Measurements from ENCODE around the gene SMC3.

Gene SMC3

GRCh38 chr10:110591760-110592159 lies 24.3 kb downstream of the SMC3 start:
- Histone ChIP-seq H3K4me1 (ENCODE audit: low read depth, poor library complexity, severe bottlenecking) (no peaks in the 10 kb centered on the region), H3K36me3 (ENCODE audit: insufficient read depth) (peaks cover 11% of the 10 kb centered on the region), H3K4me2 (no peak overlapping the region), H3K27ac (no peak overlapping the region), H3K79me2 (ENCODE audit: insufficient read depth, low read depth) (no peaks in the 10 kb centered on the region), H3K4me3 (IDR thresholded peaks at IDR 0.05; ENCODE audit: insufficient read depth, low read depth, low read length) (no peak overlapping the region), H4K20me1 (ENCODE audit: insufficient read depth) (no peaks in the 10 kb centered on the region), H3K27me3 (ENCODE audit: insufficient read depth, low read depth) (no peaks in the 10 kb centered on the region), H3K9ac (no peak overlapping the region), H2AFZ (ENCODE audit: low read depth) (no peak overlapping the region)
- TF ChIP-seq, protein P1, sequence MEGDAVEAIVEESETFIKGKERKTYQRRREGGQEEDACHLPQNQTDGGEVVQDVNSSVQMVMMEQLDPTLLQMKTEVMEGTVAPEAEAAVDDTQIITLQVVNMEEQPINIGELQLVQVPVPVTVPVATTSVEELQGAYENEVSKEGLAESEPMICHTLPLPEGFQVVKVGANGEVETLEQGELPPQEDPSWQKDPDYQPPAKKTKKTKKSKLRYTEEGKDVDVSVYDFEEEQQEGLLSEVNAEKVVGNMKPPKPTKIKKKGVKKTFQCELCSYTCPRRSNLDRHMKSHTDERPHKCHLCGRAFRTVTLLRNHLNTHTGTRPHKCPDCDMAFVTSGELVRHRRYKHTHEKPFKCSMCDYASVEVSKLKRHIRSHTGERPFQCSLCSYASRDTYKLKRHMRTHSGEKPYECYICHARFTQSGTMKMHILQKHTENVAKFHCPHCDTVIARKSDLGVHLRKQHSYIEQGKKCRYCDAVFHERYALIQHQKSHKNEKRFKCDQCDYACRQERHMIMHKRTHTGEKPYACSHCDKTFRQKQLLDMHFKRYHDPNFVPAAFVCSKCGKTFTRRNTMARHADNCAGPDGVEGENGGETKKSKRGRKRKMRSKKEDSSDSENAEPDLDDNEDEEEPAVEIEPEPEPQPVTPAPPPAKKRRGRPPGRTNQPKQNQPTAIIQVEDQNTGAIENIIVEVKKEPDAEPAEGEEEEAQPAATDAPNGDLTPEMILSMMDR (conservative IDR thresholded peaks at IDR 0.05; ENCODE audit: low read depth, low read length): no peak

DNA sequence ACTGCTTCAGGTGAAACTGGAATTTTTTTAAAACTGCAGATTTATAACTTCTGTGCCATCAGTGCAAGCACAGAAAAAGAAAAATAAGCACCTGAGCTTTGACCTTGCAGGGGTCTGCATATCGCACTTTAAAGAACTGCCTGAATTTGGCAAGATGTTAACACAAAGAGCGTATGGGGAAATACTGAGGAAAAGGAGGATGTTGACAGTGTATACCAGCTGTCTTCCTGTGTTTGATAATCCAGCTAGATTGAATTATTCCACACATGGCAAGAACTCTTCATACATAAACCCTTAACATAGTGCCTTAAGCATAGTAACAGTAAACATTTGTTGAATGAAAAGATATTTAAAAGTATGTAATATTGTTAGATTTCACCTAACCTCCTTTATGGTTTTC lies 30.0 kb downstream of the SMC3 start:
- Histone ChIP-seq H4K20me1 (ENCODE audit: insufficient read depth) (no peaks in the 10 kb centered on the region), H3K79me2 (ENCODE audit: insufficient read depth, low read depth) (no peaks in the 10 kb centered on the region), H3K27me3 (ENCODE audit: insufficient read depth, low read depth) (no peaks in the 10 kb centered on the region), H3K4me1 (ENCODE audit: low read depth, poor library complexity, severe bottlenecking) (peaks cover 32% of the 10 kb centered on the region), H3K9ac (no peak overlapping the region), H2AFZ (ENCODE audit: low read depth) (no peak overlapping the region), H3K4me2 (no peak overlapping the region), H3K4me3 (IDR thresholded peaks at IDR 0.05; ENCODE audit: insufficient read depth, low read depth, low read length) (no peak overlapping the region), H3K27ac (no peak overlapping the region), H3K36me3 (ENCODE audit: insufficient read depth) (peaks cover 6% of the 10 kb centered on the region)
- TF ChIP-seq, protein P1 (conservative IDR thresholded peaks at IDR 0.05; ENCODE audit: low read depth, low read length): no peak

DNA sequence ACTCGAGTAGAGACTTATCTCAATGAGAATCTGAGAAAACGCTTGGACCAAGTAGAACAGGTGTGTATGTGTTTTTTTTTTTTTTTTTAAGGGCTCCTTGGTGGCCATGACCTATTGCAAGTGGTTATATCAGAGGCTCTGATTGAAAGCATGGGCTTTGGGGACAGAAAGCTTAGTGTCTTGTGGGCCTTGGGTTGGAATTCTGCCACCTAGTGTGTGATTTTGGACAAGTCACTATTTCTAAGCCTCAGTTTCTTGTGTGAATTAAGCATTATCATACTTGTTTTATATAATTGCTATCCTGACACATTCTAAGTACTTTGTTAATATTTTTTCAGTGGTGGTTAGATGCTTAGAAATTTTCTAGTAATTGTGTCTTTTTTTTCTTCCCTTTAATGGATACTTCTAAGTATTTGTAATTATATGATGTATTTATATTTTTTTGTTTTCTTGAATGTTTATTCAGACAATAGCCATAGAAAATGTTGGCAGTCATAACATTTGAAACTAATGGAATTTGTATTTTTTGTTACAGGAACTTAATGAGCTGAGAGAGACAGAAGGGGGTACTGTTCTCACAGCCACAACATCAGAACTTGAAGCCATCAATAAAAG lies 33.1 kb downstream of the SMC3 start:
- Histone ChIP-seq H3K27me3 (ENCODE audit: insufficient read depth, low read depth) (no peaks in the 10 kb centered on the region), H3K4me3 (IDR thresholded peaks at IDR 0.05; ENCODE audit: insufficient read depth, low read depth, low read length) (no peak overlapping the region), H2AFZ (ENCODE audit: low read depth) (no peak overlapping the region), H3K36me3 (ENCODE audit: insufficient read depth) (peaks cover 6% of the 10 kb centered on the region), H3K27ac (no peak overlapping the region), H3K4me1 (ENCODE audit: low read depth, poor library complexity, severe bottlenecking) (peaks cover 41% of the 10 kb centered on the region), H3K9ac (no peak overlapping the region), H4K20me1 (ENCODE audit: insufficient read depth) (no peaks in the 10 kb centered on the region), H3K4me2 (no peak overlapping the region; the same call in 1 of the 2 replicates), H3K79me2 (ENCODE audit: insufficient read depth, low read depth) (no peaks in the 10 kb centered on the region)
- TF ChIP-seq, protein P1 (conservative IDR thresholded peaks at IDR 0.05; ENCODE audit: low read depth, low read length): peak; percentile 80

GRCh38 chr10:110601581-110601980 lies 34.1 kb downstream of the SMC3 start:
- Histone ChIP-seq H3K36me3 (ENCODE audit: insufficient read depth) (peaks cover 6% of the 10 kb centered on the region), H4K20me1 (ENCODE audit: insufficient read depth) (no peaks in the 10 kb centered on the region), H3K4me1 (ENCODE audit: low read depth, poor library complexity, severe bottlenecking) (peaks cover 41% of the 10 kb centered on the region), H3K4me2 (no peak overlapping the region), H2AFZ (ENCODE audit: low read depth) (no peak overlapping the region), H3K27ac (no peak overlapping the region), H3K79me2 (ENCODE audit: insufficient read depth, low read depth) (no peaks in the 10 kb centered on the region), H3K9ac (no peak overlapping the region), H3K4me3 (IDR thresholded peaks at IDR 0.05; ENCODE audit: insufficient read depth, low read depth, low read length) (no peak overlapping the region), H3K27me3 (ENCODE audit: insufficient read depth, low read depth) (no peaks in the 10 kb centered on the region)
- TF ChIP-seq, protein P1 (conservative IDR thresholded peaks at IDR 0.05; ENCODE audit: low read depth, low read length): no peak

Measured in KMS-11 (cell line).